Large intestine (tissue), 3 donors: ENCODE measurements around the gene BDH1. TPM values are rescaled to one million over a fixed set of nuclear protein-coding genes. Genes with fewer than 3 reads are reported as not detected.
A peak's percentile ranks its signal among the peaks of the same experiment; 100 is the strongest.

Experiments used
- DNase-seq, 2 donors: peaks; one replicate each; pipeline versions ENCODE4 v3.0.0 to v3.0.0-alpha.2; 2013
- H3K27ac ChIP-seq: one replicate; pipeline ENCODE4 v1.5.1; 2013; ENCODE audit warnings: low read length
- H3K27me3 ChIP-seq: 2 replicates; pipeline ENCODE4 v1.6.1; 2013; ENCODE audit warnings: low read length; ENCODE audit not compliant: control insufficient read depth, insufficient read depth
- H3K36me3 ChIP-seq: 2 replicates; pipeline ENCODE4 v1.6.1; 2013; ENCODE audit warnings: low read length; ENCODE audit not compliant: control insufficient read depth, insufficient read depth
- H3K4me1 ChIP-seq: one replicate; pipeline ENCODE4 v1.6.1; 2013; ENCODE audit warnings: low read length; ENCODE audit not compliant: control insufficient read depth, insufficient read depth
- H3K4me3 ChIP-seq: one replicate; pipeline ENCODE4 v1.5.1; 2013; ENCODE audit warnings: low read length
- H3K9me3 ChIP-seq: one replicate; pipeline ENCODE4 v1.6.1; 2013; ENCODE audit warnings: mild to moderate bottlenecking, low read depth, low read length, moderate library complexity; ENCODE audit not compliant: control insufficient read depth
- WGBS: methylation state at CpG from one replicate; pipeline ENCODE4 v1.1.5; 2013; ENCODE audit warnings: low lambda C conversion rate; ENCODE audit not compliant: insufficient coverage; 5-methylcytosine and 5-hydroxymethylcytosine counted together
- polyA plus RNA-seq: library from polyadenylated mRNA; unstranded; fragments of 120-200 nt; gene quantifications from one replicate; pipeline ENCODE4 v1.2.1, GENCODE V29; 2013

The BDH1 gene
- polyA plus RNA-seq, 1 donor: 71.0 TPM

- Histone ChIP-seq H3K36me3 (no peaks in the 10 kb centered on the region), H3K27me3 (no peaks in the 10 kb centered on the region), H3K4me1 (peaks cover 7% of the 10 kb centered on the region), H3K27ac (no peak overlapping the region), H3K4me3 (no peak overlapping the region), H3K9me3 (no peaks in the 10 kb centered on the region)
- DNase-seq: no peak
- no CpG with 5 or more reads among the region's 2 CpGs for WGBS
Observed at GRCh38 chr3:197472151-197472550, 83.6 kb downstream of the BDH1 start.

- Histone ChIP-seq H3K27me3 (no peaks in the 10 kb centered on the region), H3K36me3 (no peaks in the 10 kb centered on the region), H3K4me1 (peaks cover 7% of the 10 kb centered on the region), H3K4me3 (no peak overlapping the region), H3K27ac (no peak overlapping the region), H3K9me3 (no peaks in the 10 kb centered on the region)
- WGBS: no CpG with 5 or more reads among the region's 10 CpGs
- DNase-seq: no peak
Observed at GRCh38 chr3:197471221-197472010, 84.4 kb downstream of the BDH1 start.

- H3K27me3 ChIP-seq: no peaks in the 10 kb centered on the region
- H3K4me1 ChIP-seq: peaks cover 7% of the 10 kb centered on the region
- H3K9me3 ChIP-seq: no peaks in the 10 kb centered on the region
- H3K27ac ChIP-seq: peak overlapping the region; percentile 4
- WGBS: no CpG with 5 or more reads among the region's 5 CpGs
- H3K36me3 ChIP-seq: no peaks in the 10 kb centered on the region
- no peak overlapping the region for H3K4me3 ChIP-seq
- DNase-seq: peak; percentile 29 to 77
Observed at GRCh38 chr3:197468866-197469382, 86.8 kb downstream of the BDH1 start.

- Histone ChIP-seq H3K4me3 (no peak overlapping the region), H3K27ac (no peak overlapping the region), H3K36me3 (no peaks in the 10 kb centered on the region), H3K27me3 (no peaks in the 10 kb centered on the region), H3K4me1 (peaks cover 7% of the 10 kb centered on the region), H3K9me3 (no peaks in the 10 kb centered on the region)
- no CpG with 5 or more reads among the region's 7 CpGs for WGBS
- DNase-seq: no peak
Observed at GRCh38 chr3:197468167-197468566, 87.6 kb downstream of the BDH1 start.

- no CpG with 5 or more reads among the region's 7 CpGs for WGBS
- DNase-seq: peak in 1 of 2 donors; percentile 30
- no peaks in the 10 kb centered on the region for H3K9me3 ChIP-seq
- no peaks in the 10 kb centered on the region for H3K27me3 ChIP-seq
- no peak overlapping the region for H3K4me3 ChIP-seq
- H3K27ac ChIP-seq: no peak overlapping the region
- peaks cover 7% of the 10 kb centered on the region for H3K4me1 ChIP-seq
- H3K36me3 ChIP-seq: no peaks in the 10 kb centered on the region
Observed at GRCh38 chr3:197466586-197467399, 89.0 kb downstream of the BDH1 start.

GRCh38 chr3:197465996-197466549, 89.7 kb downstream of the BDH1 start:
- no peak overlapping the region for H3K27ac ChIP-seq

GRCh38 chr3:197465197-197465995, 90.4 kb downstream of the BDH1 start:
- Histone ChIP-seq H3K4me3 (no peak overlapping the region), H3K27ac (no peak overlapping the region), H3K9me3 (no peaks in the 10 kb centered on the region), H3K27me3 (no peaks in the 10 kb centered on the region), H3K36me3 (no peaks in the 10 kb centered on the region), H3K4me1 (peaks cover 7% of the 10 kb centered on the region)
- WGBS: no CpG with 5 or more reads among the region's 13 CpGs
- DNase-seq: peak in 1 of 2 donors; percentile 16

More at GRCh38 chr3:197465996-197466549, 89.7 kb downstream of the BDH1 start:
- no peaks in the 10 kb centered on the region for H3K36me3 ChIP-seq
- DNase-seq: no peak
- no peaks in the 10 kb centered on the region for H3K9me3 ChIP-seq
- WGBS: no CpG with 5 or more reads among the region's 3 CpGs
- no peaks in the 10 kb centered on the region for H3K27me3 ChIP-seq
- H3K4me3 ChIP-seq: no peak overlapping the region
- peaks cover 7% of the 10 kb centered on the region for H3K4me1 ChIP-seq

- Histone ChIP-seq H3K9me3 (peaks cover 1% of the 10 kb centered on the region), H3K4me1 (peaks cover 7% of the 10 kb centered on the region), H3K27ac (no peak overlapping the region), H3K36me3 (no peaks in the 10 kb centered on the region), H3K27me3 (no peaks in the 10 kb centered on the region), H3K4me3 (no peak overlapping the region)
- DNase-seq: no peak
- WGBS: no CpG with 5 or more reads among the region's 9 CpGs
Observed at GRCh38 chr3:197464794-197465193, 91.0 kb downstream of the BDH1 start.

GRCh38 chr3:197463279-197463678, 92.5 kb downstream of the BDH1 start:
- Histone ChIP-seq H3K4me3 (no peak overlapping the region), H3K9me3 (peaks cover 5% of the 10 kb centered on the region), H3K36me3 (no peaks in the 10 kb centered on the region), H3K27me3 (no peaks in the 10 kb centered on the region), H3K27ac (no peak overlapping the region), H3K4me1 (peaks cover 2% of the 10 kb centered on the region)
- DNase-seq: no peak
- 83% methylated on average over 1 of the region's 3 CpGs for WGBS
